NCI-H1105 (cell line): Measurements from ENCODE around the gene VWA7.
A peak's percentile ranks its signal among the peaks of the same experiment; 100 is the strongest.
"Not testable (repeated sequence)": the region's sequence is repeated elsewhere in the genome, so short reads cannot be mapped to it uniquely, and the experiment has no call there.

Source experiments
- DNase-seq: peaks from one replicate; lab custom pipeline; 2025; lab: John Stamatoyannopoulos, UW

VWA7 gene

DNA sequence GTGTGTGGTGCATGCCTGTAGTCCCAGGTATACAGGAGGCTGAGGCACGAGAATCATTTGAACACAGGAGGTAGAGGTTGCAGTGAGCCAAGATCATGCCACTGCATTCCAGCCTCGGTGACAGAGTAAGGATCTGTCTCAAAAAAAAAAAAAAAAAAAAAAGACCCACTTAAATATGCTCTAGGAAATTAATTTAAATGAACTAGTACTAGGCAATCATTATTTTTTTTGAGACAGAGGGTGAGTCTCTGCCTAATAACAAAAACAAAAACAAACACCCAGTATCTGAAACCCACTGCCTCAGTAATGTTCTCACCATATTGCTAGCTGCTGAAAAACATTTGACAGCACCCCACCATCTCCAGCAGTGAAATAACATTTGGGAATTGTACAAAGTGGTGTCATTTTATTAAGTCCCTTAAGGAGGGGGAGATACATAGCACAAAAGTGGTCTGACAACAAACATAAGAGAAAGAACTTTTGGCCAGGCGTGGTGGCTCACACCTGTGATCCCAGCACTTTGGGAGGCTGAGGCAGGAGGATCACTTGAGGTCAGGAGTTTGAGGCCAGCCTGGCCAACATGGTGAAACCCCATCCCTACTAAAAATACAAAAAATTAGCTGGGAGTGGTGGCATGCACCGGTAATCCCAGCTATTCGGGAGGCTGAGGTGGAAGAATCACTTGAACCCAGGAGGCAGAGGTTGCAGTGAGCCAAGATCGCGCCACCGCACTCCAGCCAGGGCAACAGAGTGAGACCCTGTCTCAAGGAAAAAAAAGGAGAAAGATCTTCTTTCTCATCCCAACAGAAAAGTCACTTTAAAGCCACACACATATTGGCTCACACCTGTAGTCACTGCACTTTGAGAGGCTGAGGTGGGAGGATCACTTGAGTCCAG is 24.2 kb upstream of the VWA7 start:
- DNase-seq: not testable (repeated sequence)

DNA sequence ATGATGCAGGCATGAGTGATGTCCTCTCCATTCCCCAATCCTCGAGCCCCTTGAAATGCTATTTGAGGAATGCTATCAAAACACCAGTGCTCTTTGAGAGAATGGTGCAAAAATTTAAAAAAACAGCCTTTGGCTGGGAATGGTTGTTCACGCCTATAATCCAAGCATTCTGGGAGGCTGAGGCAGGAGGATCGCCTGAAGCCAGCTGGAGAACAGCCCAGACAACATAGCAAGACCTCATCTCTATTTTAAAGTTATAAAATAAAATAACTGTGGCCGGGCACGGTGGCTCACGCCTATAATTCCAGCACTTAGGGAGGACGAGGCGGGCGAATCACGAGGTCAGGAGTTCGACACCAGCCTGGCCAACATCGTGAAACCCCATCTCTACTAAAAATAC is 22.7 kb upstream of the VWA7 start:
- no peak for DNase-seq

GRCh38 chr6:31797588-31797987 is 20.5 kb upstream of the VWA7 start:
- DNase-seq: no peak

DNA sequence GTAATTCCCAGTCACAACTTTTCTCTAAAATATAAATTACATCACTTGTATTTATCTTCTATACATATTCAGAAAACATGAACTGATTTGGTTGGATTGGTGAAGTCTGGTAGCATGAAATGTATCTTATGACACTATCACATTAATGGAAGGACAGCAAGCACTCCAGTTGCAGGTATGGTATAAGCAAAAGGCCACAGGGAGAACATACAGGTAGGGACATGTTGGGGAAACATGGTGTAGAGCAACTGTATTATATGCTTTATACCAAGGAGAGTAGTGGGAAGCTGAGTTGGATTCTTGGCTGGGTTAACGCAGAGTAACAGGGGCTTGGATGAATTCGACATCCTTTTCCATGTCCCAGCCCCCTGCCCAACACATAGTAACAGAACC is 19.9 kb upstream of the VWA7 start:
- DNase-seq: no peak

DNA sequence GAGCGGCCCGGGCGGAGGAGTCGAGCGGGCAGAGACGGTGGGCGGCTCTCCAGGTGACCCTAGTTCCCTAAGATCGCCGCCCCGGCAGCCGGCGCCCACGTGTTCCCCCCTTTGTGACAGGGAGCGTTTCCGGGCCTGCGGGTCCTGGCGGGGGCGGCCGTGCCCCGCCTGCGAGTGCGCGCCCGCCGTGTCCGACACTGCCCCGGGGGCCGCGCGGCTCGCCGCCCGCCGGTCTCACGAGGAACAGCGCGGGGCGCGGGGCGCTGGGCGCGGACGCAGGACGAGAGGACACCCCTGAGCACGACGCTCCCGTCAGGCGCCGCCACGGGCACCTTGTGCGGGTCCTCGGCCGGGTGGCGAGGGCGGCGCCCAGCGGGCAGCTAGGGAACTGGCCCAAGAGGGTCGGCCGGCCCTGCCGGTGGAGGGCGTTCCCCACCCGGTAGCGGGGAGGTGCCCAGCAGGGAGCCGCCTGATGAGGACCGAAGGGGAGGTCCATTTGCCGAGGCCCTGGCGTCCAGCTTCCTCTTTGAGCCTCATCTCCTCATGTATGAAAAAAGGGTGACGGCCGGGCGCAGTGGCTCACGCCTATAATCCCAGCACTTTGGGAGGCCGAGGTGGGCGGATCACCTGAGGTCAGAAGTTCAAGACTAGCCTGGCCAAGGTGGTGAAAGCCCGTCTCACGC is 18.6 kb upstream of the VWA7 start, which contains the start of gene VARS1:
Gene VARS1, minus strand, starts transcription at position 137 of the 683 bp plus-strand sequence. CDS start 535 bp downstream, outside the sequence.
- peak; percentile 81 for DNase-seq

DNA sequence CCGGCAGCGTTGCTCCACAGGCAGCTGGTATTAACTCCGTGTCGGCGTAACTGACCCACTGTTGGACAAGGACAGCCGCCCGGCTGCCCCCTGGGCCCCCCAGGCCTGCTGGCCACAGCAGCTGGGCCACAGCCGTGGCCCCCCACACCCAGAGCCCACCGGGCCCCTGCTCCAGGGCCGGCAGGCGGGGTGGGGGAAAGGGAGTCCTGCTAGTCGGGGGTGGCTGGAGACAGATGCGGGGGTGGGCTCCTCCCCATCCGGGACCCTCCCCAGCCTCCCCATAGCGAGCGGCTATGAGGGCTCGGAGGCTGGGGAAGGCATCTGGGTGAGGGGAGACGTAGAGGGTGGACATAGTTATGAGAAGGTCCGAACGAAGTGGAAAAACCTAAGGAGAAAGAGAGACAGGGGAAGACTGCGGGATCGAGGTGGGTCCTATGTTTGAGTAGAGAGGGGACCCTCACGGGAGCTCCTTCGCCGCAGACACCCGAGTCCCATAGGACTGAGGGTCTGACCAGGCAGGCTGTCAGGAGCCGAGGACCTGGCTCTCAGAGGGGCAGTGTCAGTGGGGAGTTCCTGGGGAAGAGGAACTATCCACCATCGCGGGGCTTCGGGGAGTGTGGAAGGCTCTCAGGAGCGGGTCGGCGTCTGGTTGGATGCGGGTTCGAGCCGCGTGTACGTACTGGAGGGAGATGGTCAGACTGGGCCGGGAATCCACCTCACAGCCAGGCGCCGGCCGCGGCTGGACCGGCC is 17.9 kb upstream of the VWA7 start:
- DNase-seq: no peak

GRCh38 chr6:31794294-31794865 is 17.3 kb upstream of the VWA7 start:
- DNase-seq: no peak

DNA sequence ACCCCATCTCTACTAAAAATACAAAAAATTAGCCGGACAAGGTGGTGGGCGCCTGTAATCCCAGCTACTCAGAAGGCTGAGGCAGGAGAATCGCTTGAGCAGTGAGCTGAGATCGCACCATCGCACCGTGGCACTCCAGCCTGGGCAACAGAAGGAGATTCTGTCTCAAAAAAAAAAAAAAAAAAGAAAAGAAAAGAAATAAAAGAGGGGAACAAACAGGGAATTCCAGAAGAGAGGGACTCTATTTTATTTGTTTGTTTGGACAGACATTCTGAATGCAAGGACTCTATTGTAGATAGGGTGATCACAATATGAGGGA is 16.8 kb upstream of the VWA7 start:
- DNase-seq: not testable (repeated sequence)

GRCh38 chr6:31792761-31793171 is 15.6 kb upstream of the VWA7 start:
- no peak for DNase-seq

GRCh38 chr6:31792090-31792374 is 14.9 kb upstream of the VWA7 start:
- no peak for DNase-seq

DNA sequence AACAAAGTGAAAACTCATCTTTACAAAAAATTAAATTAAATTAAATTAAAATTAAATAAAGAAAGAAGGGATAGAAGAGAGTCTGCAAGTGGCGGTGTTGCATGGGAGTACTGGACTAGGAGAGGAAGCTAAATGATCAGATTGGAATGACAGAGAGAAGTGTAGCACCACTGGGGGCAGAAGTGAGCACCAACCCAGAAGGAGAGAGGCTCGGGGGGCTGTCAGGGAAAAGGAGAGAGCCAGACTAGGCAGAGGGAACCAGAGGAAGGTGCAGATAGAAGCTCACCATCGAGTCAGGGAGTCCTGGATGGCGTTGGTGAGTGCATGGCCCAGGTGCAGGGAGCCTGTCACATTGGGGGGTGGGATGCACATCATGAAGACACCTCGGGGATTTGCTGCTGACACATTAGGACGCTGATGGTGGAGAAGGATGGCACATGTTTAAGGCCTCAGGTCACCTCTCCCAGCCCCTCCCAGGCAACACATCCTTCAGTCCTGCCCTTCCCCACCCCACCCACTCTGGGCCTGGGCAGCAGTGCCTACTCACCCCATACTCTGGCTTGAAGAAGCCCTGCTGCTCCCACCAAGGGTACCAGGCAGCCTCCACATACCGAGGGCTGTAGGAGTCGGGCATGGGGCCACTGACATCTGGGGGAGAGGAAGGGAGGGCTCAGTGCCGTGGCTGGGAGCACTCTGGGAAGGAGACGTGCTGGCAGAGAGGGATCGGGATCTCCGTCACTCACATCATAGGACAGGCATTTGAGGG is 14.4 kb upstream of the VWA7 start:
- DNase-seq: no peak

- DNase-seq: no peak
Observed at GRCh38 chr6:31785475-31785874, 8.3 kb upstream of the VWA7 start.

DNA sequence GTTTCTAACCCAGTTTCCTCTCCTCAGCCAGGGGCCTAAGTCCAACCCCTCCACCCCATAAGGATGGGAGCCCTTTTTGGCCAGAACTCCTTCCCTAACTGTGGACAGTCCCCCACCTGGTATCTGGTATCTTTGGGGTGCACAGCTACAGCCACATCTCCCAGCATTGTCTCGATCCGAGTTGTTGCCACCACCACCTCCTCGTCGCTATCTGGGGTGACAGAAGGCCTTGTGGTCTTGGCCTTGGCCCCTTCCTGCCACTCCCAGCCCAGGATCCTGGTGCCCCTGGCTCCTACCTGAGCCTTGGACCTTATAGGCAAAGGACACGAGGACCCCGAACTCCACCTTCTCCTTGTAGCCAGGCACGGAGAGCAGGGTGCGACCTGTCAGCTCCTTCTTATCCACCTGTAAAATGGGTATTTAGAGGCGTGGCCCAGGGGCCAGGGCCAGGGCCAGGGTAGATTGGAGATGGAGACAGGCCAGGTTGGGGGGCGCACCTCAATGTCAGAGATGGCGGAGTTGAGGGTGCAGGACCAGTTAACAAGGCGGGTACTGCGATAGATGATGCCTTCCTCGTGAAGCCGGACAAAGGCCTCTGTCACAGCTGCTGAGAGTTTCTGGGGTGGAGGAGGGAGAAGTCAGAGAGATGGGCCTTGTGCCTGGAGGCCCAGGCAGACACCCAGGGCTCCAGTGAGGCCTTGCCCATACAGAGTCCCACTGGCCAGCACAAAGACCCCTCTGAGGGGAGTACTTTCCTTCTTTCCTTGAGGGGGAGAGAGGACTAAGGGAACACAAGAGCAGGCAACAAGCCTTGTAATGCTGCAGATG is 7.2 kb upstream of the VWA7 start:
- DNase-seq: no peak

GRCh38 chr6:31782126-31782855 is 5.2 kb upstream of the VWA7 start:
- DNase-seq: no peak

DNA sequence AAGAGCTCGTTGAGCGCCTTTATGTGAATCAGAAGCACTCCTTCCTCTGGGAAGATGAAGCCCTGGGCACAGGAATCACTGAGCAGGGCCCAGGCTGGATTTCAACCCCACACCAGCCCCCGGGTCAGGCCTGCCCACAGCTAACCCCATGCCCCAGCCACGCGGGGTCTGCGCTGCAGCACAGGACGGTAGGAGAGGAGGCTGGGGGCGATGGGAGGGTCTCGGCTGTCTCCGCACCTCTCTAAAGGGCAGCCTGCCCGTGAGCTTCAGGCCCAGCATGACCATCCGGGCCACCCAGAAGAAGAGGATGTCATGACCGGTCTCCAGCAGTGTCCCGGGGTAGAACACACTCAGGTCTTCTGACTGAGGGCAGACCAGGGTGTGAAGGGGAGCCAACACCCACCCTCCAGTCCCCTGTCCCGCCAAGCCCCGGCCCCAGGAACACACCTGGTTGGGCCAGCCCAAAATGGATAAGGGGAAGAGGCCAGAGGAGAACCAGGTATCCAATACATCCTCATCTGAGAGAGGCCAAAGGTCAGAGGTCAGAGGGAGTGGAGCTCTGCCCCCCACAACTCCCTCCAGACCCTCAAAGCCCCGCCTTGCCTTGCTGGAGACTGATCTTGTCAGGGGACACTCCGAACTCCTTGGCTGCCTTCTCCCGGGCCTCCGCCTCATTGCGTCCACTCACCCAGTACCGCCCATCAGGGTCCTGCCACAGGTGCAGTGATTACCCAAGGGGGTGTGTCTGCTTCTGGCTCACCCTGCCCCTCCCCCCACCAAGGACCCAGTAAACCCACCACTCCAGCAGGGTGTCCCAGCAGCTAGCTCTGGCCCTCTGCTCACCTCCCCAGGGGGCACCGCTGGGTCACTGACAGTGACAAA is 4.4 kb upstream of the VWA7 start:
- no peak for DNase-seq

DNA sequence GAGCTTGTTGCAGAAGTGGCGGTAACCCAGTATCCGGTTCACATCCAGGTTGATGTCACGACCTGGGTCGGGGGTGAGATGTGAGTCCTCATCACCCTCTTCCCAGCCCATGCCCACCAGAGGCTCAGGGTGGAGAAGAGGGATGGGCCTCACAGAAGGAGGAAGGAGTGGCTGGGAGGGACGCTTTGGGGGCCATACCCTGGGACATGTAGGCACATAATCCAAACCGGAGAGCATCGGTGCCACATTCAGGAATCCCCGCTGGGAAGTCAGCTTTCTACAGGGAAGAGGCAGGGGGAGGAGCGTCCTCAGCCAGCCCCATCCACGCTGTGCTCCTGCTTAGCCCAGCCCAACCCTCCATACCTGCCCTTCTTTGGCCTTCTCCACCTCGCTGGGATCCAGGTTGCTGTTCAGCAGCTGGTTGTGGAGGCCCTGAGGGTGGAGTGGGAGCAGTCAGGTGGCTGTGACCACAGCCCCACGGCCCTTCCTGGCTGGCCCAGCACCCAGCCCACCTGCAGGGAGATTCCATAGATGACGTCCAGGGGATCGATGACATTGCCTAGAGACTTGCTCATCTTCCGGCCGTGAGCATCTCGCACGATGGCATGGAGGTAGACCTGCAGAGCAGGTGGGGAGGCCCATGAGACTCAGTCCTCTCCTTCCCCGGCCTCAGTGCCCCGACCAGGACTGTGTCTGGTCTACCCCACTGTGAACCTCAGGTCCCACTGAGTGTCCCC is 3.5 kb upstream of the VWA7 start:
- DNase-seq: no peak

DNA sequence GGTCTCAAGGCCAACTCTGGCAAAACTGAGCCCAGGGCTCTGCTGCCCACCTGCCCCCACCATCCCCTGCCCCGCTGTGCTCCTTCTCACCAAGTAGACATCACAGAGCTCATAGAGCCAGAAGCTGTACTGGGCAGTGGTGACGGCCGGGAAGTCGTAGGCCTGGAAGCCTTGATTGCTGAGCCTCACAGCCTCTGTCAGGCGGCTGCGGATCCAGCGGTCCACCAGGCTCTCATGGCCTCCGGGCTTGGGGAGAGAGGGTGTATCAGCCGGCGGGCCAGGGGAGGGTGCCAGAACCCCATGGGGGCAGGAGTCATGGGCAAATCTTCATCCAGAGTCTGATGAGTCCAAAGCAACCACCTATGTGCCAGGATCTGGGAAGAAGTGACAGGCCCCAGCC is 2.8 kb upstream of the VWA7 start:
- DNase-seq: no peak
